ENCODE measurements around the gene ZNF19.
A peak's percentile ranks its signal among the peaks of the same experiment; 100 is the strongest.
"Not testable (repeated sequence)": the region's sequence is repeated elsewhere in the genome, so short reads cannot be mapped to it uniquely, and the experiment has no call there.

Gene ZNF19

GRCh38 chr16:71489122-71489521 lies at the start of gene ZNF19:
ZNF19 (minus strand) TSS chr16:71489324; CDS start chr16:71482114, 7,210 bp downstream.
- DNase-seq: no peak

GRCh38 chr16:71537643-71538042 lies 48.5 kb upstream of the ZNF19 start:
- peak; percentile 51 for DNase-seq

- peak; percentile 38 for DNase-seq
These were observed 47.8 kb upstream of the ZNF19 start for GRCh38 chr16:71536752-71537499.

- no peak for DNase-seq
These were observed 43.2 kb upstream of the ZNF19 start for GRCh38 chr16:71532366-71532765.

- no peak for DNase-seq
These were observed 39.7 kb upstream of the ZNF19 start for GRCh38 chr16:71528863-71529262.

GRCh38 chr16:71528257-71528656 lies 39.1 kb upstream of the ZNF19 start:
- DNase-seq: no peak

- DNase-seq: peak; percentile 85
These were observed 37.0 kb upstream of the ZNF19 start, which contains the start of gene CHST4 for GRCh38 chr16:71526111-71526631. CHST4 (plus strand) TSS chr16:71526426; CDS start chr16:71536678, 10,252 bp downstream.

- no peak for DNase-seq
These were observed 35.7 kb upstream of the ZNF19 start for GRCh38 chr16:71524566-71525553.

- no peak for DNase-seq
These were observed 31.4 kb upstream of the ZNF19 start for GRCh38 chr16:71520550-71520949.

GRCh38 chr16:71515026-71515425 lies 25.9 kb upstream of the ZNF19 start:
- no peak for DNase-seq

- DNase-seq: no peak
These were observed 25.4 kb upstream of the ZNF19 start for GRCh38 chr16:71514476-71514875.

- DNase-seq: no peak
These were observed 24.2 kb upstream of the ZNF19 start for GRCh38 chr16:71513302-71513701.

- no peak for DNase-seq
These were observed 17.9 kb upstream of the ZNF19 start for GRCh38 chr16:71507061-71507460.

- DNase-seq: no peak
These were observed 15.8 kb upstream of the ZNF19 start for GRCh38 chr16:71504901-71505300.

GRCh38 chr16:71504051-71504450 lies 14.9 kb upstream of the ZNF19 start:
- not testable (repeated sequence) for DNase-seq

- DNase-seq: no peak
These were observed 12.4 kb upstream of the ZNF19 start for GRCh38 chr16:71501547-71501946.

- no peak for DNase-seq
These were observed 11.8 kb upstream of the ZNF19 start for GRCh38 chr16:71500964-71501363.

- peak; percentile 29 for DNase-seq
These were observed 10.7 kb upstream of the ZNF19 start for GRCh38 chr16:71499775-71500364.

- no peak for DNase-seq
These were observed 8.9 kb upstream of the ZNF19 start for GRCh38 chr16:71498031-71498430.

- DNase-seq: no peak
These were observed 4.1 kb upstream of the ZNF19 start for GRCh38 chr16:71493213-71493612.

- no peak for DNase-seq
These were observed 3.7 kb upstream of the ZNF19 start for GRCh38 chr16:71492786-71493185.

- DNase-seq: no peak
These were observed 1.9 kb upstream of the ZNF19 start for GRCh38 chr16:71491054-71491453.

GRCh38 chr16:71490361-71490760 lies 1.2 kb upstream of the ZNF19 start:
- no peak for DNase-seq
